Activated B cell treated with CpG ODN at 0.5 μM for 24 hours (primary cell): ENCODE data around the gene ZNF460. TPM values are rescaled to one million over a fixed set of nuclear protein-coding genes. Genes with fewer than 3 reads are reported as not detected.

Experiments used
- ATAC-seq: fragments of 200-7000 bp; cut with Tn5 transposase; one replicate; pipeline ENCODE4 v1.10.0; 2021; ENCODE audit warnings: low read depth, mild to moderate bottlenecking, moderate library complexity
- CTCF ChIA-PET: fragments of 350-600 bp; sonication (Branson Sonifier 250); formaldehyde crosslinking; loops from one replicate; lab custom pipeline; 2021; ENCODE audit warnings: antibody characterized with exemption; lab: Charles Lee
- POLR2A ChIA-PET: fragments of 350-600 bp; sonication (Branson Sonifier 250); formaldehyde crosslinking; loops from one replicate; lab custom pipeline; 2021; ENCODE audit warnings: antibody characterized with exemption; lab: Charles Lee
- DNase-seq: peaks from one replicate; pipeline ENCODE4 v3.0.0; 2022
- H3K27ac Mint-ChIP-seq: one replicate; pipeline ENCODE4 v1.8.0; 2020; ENCODE audit warnings: mixed read lengths
- H3K27me3 Mint-ChIP-seq: one replicate; pipeline ENCODE4 v1.8.0; 2021; ENCODE audit warnings: mixed read lengths
- H3K36me3 Mint-ChIP-seq: one replicate; pipeline ENCODE4 v1.8.0; 2021; ENCODE audit warnings: low read depth, mixed read lengths
- H3K4me1 Mint-ChIP-seq: one replicate; pipeline ENCODE4 v1.8.0; 2021; ENCODE audit warnings: mixed read lengths
- H3K4me3 Mint-ChIP-seq: one replicate; pipeline ENCODE4 v1.8.0; 2020; ENCODE audit warnings: mild to moderate bottlenecking, mixed read lengths
- H3K9me3 Mint-ChIP-seq: one replicate; pipeline ENCODE4 v1.8.0; 2020; ENCODE audit warnings: mixed read lengths
- CTCF ChIP-seq: fragments of 200-600 bp; IDR thresholded peaks from one replicate; pipeline ENCODE4 v1.8.0; 2022; ENCODE audit warnings: antibody characterized with exemption, mild to moderate bottlenecking
- intact Hi-C: fragments of 100-400 bp; cut with micrococcal nuclease; formaldehyde crosslinking; loops from one replicate; pipeline ENCODE4 v1.15.1; 2024
- total RNA-seq: library from RNA; stranded (reverse); gene quantifications from 2 replicates; pipeline ENCODE4 v1.2.3, GENCODE V29; 2022

The ZNF460 gene
- total RNA-seq, 1 donor from 2014 or later: 161 TPM

DNA sequence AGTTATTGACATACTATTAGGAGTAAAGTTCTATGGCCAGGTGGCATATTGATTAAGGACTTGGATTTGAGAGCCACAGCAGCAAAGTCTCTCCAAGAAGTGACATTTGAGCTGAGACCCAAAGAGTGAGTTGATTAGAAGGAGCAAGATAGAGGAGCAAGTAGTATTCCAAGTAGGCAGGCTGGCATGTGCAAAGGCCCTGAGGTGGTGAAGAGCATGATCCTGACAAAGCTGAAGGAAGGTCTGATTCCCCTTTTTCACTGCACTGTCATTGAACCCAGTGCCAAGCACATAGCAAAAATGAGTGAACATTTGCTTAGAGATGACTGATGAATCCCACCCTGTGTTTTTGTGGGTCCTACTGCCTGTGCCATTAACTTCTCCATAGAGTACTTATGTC, 44.7 kb downstream of the ZNF460 start:
- peaks cover 16% of the 10 kb centered on the region for H3K9me3 Mint-ChIP-seq
- no peaks in the 10 kb centered on the region for H3K27me3 Mint-ChIP-seq
- TF ChIP-seq CTCF: no peak
- H3K27ac Mint-ChIP-seq: no peak overlapping the region
- ChIA-PET CTCF (no interaction called here), POLR2A (no interaction called here)
- intact Hi-C loops: no loop called here
- no peak overlapping the region for H3K4me3 Mint-ChIP-seq
- H3K4me1 Mint-ChIP-seq: peaks cover 31% of the 10 kb centered on the region
- DNase-seq (no peak), ATAC-seq (no peak)
- H3K36me3 Mint-ChIP-seq: peaks cover 78% of the 10 kb centered on the region

DNA sequence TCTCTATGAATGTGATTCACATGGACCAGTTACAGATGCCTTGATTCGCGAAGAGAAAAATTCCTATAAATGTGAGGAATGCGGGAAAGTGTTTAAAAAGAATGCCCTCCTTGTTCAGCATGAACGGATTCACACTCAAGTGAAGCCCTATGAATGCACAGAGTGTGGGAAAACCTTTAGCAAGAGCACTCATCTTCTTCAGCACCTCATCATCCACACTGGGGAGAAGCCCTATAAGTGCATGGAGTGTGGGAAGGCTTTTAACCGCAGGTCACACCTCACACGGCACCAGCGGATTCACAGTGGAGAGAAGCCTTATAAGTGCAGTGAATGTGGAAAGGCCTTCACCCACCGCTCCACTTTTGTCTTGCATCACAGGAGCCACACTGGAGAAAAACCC, 47.7 kb downstream of the ZNF460 start:
- intact Hi-C loops: no loop called here
- peaks cover 7% of the 10 kb centered on the region for H3K4me1 Mint-ChIP-seq
- H3K36me3 Mint-ChIP-seq: peaks cover 86% of the 10 kb centered on the region
- POLR2A ChIA-PET: interaction anchor here (0.6 kb wide), 1 partner anchor 10 kb away, joined by 7 read pairs; no protein-coding TSS in a partner anchor
- H3K27ac Mint-ChIP-seq: no peak overlapping the region
- H3K9me3 Mint-ChIP-seq: peaks cover 18% of the 10 kb centered on the region
- DNase-seq (no peak), ATAC-seq (no peak)
- TF ChIP-seq CTCF: no peak
- no peaks in the 10 kb centered on the region for H3K27me3 Mint-ChIP-seq
- H3K4me3 Mint-ChIP-seq: no peak overlapping the region
- CTCF ChIA-PET: no interaction called here

- H3K4me1 Mint-ChIP-seq: no peaks in the 10 kb centered on the region
- CTCF ChIA-PET: no interaction called here
Measured at GRCh38 chr19:57334191-57334590, 53.9 kb downstream of the ZNF460 start.

GRCh38 chr19:57338877-57339276, 58.6 kb downstream of the ZNF460 start:
- ChIA-PET CTCF (interaction anchor here (0.7 kb wide), 1 partner anchor 53 kb away, joined by 3 read pairs; no protein-coding TSS in a partner anchor), POLR2A (no interaction called here)
- DNase-seq (no peak), ATAC-seq (no peak)
- H3K4me1 Mint-ChIP-seq: no peaks in the 10 kb centered on the region
- H3K36me3 Mint-ChIP-seq: peaks cover 4% of the 10 kb centered on the region
- TF ChIP-seq CTCF: no peak
- H3K9me3 Mint-ChIP-seq: peaks cover 2% of the 10 kb centered on the region
- no peaks in the 10 kb centered on the region for H3K27me3 Mint-ChIP-seq
- H3K4me3 Mint-ChIP-seq: no peak overlapping the region
- H3K27ac Mint-ChIP-seq: no peak overlapping the region
- intact Hi-C loops: no loop called here

More at GRCh38 chr19:57334191-57334590, 53.9 kb downstream of the ZNF460 start:
- DNase-seq (no peak), ATAC-seq (no peak)
- H3K4me3 Mint-ChIP-seq: no peak overlapping the region
- H3K36me3 Mint-ChIP-seq: peaks cover 32% of the 10 kb centered on the region
- H3K27ac Mint-ChIP-seq: no peak overlapping the region
- POLR2A ChIA-PET: no interaction called here
- intact Hi-C loops: no loop called here
- TF ChIP-seq CTCF: no peak
- H3K27me3 Mint-ChIP-seq: no peaks in the 10 kb centered on the region
- peaks cover 10% of the 10 kb centered on the region for H3K9me3 Mint-ChIP-seq

GRCh38 chr19:57342582-57342981, 62.3 kb downstream of the ZNF460 start:
- DNase-seq: no peak
- ATAC-seq: no peak
- intact Hi-C loops: no loop called here
- H3K36me3 Mint-ChIP-seq: no peaks in the 10 kb centered on the region
- no peak overlapping the region for H3K27ac Mint-ChIP-seq
- TF ChIP-seq CTCF: no peak
- POLR2A ChIA-PET: interaction anchor here (0.6 kb wide), 1 partner anchor 660 kb away, joined by 4 read pairs; no protein-coding TSS in a partner anchor
- CTCF ChIA-PET: no interaction called here
- H3K27me3 Mint-ChIP-seq: peaks cover 3% of the 10 kb centered on the region
- H3K4me3 Mint-ChIP-seq: no peak overlapping the region
- peaks cover 2% of the 10 kb centered on the region for H3K9me3 Mint-ChIP-seq
- no peaks in the 10 kb centered on the region for H3K4me1 Mint-ChIP-seq

Other genes with a start within 250 kb of the ZNF460 start
- not detected in 2 replicates for gene USP29, start 160.5 kb upstream of the ZNF460 start, total RNA-seq
- not detected in 2 replicates for gene ZIM3, start 135.3 kb upstream of the ZNF460 start, total RNA-seq
- not detected in 2 replicates for gene DUXA, start 113.0 kb upstream of the ZNF460 start, total RNA-seq
- gene ZNF264, start 89.0 kb upstream of the ZNF460 start, total RNA-seq: 56.2 and 58.7 TPM in 2 replicates
- gene AURKC, start 49.5 kb upstream of the ZNF460 start, total RNA-seq: 1.4 and 1.7 TPM in 2 replicates
- gene ZNF805, start 39.9 kb upstream of the ZNF460 start, total RNA-seq: 20.3 and 25.9 TPM in 2 replicates
- 14.0 and 16.1 TPM in 2 replicates for gene ZNF543, start 40.0 kb downstream of the ZNF460 start, total RNA-seq
- gene ZNF304, start 70.8 kb downstream of the ZNF460 start, total RNA-seq: 12.4 and 13.5 TPM in 2 replicates
- gene TRAPPC2B, start 83.1 kb downstream of the ZNF460 start, total RNA-seq: 9.7 and 10.2 TPM in 2 replicates
- 6.0 and 6.3 TPM in 2 replicates for gene ZNF547, start 83.1 kb downstream of the ZNF460 start, total RNA-seq
- gene ZNF548, start 109.4 kb downstream of the ZNF460 start, total RNA-seq: 38.7 and 39.7 TPM in 2 replicates
- 16.1 and 18.6 TPM in 2 replicates for gene ZNF17, start 130.7 kb downstream of the ZNF460 start, total RNA-seq
- gene ZNF749, start 154.8 kb downstream of the ZNF460 start, total RNA-seq: 16.4 and 18.2 TPM in 2 replicates
- gene VN1R1, start 176.7 kb downstream of the ZNF460 start, total RNA-seq: 0.78 and 1.1 TPM in 2 replicates
- 13.8 and 17.9 TPM in 2 replicates for gene ZNF772, start 197.1 kb downstream of the ZNF460 start, total RNA-seq
- 17.2 TPM in 2 replicates for gene ZNF419, start 207.3 kb downstream of the ZNF460 start, total RNA-seq
- gene ZNF773, start 219.5 kb downstream of the ZNF460 start, total RNA-seq: 20.2 and 21.3 TPM in 2 replicates
- gene ZNF549, start 246.9 kb downstream of the ZNF460 start, total RNA-seq: 14.0 and 16.9 TPM in 2 replicates